ENCODE measurements around the gene CYBA. TPM values are rescaled to one million over a fixed set of nuclear protein-coding genes. Genes with fewer than 3 reads are reported as not detected.

CYBA gene
- total and polyA plus RNA-seq, 2 of the 13 experiments (the other 11 are each of a cell fraction or from before 2014, with no cell fraction given), result 196 to 250 TPM

DNA sequence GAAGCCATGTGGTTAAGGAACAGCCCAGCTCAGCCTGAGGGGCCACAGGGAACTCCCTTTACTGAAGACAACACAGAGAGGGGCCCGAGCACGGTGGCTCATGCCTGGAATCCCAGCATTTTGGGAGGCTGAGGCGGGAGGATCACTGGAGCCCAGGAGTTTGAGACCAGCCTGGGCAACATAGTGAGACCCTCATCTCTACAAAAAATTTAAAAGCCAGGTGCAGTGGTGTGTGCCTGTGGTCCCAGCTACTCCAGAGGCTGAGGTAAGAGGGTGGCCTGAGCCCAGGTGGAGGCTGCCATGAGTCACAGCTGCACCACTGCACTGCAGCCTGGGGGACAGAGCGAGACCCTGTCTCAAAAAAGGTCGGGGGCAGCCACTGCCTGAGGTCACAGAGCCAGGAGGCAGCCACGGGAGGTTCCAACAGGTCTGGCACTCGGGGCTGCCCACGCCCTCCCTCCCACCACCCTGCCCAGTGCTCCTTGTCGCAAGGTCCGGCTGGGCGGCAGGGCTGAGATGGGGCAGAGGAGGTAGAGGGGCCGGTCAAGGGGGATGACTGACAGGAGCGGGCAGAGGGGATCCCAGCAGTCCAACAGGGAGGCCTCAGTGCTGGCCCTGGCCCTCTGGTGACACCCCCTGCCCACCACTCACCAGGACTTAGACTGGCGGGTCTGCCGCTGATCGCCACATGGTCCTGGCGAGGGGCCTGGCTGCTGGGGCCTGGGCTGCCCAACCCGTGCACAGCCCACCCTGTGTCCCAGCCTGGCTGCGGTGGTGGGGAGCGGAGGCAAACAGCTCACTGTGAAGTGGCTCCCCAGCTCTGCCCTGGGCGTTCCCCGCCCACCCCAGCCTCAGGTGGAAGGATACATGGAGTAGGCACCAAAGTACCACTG lies 3.4 kb downstream of the CYBA start:
- POLR2A ChIA-PET, result interaction anchor here (1.2 kb wide), 1 partner anchor 16 kb away, joined by 3 read pairs; the partner anchor contains the start of gene MVD
- no peak for ATAC-seq
- WGBS (ENCODE audit: low lambda C conversion rate), result 93% methylated on average over 5 of the region's 22 CpGs
- Histone ChIP-seq H3K27ac (ENCODE audit: extremely low read length, insufficient read depth, low read length) (no peak overlapping the region), H4K20me1 (ENCODE audit: insufficient read depth, low read length) (peaks cover 18% of the 10 kb centered on the region; the same call in 1 of the 2 replicates), H2AFZ (ENCODE audit: low read length) (no peak overlapping the region), H3K79me2 (ENCODE audit: insufficient read depth, low read length) (peaks cover 18% of the 10 kb centered on the region), H3K36me3 (replicated peaks in 1 of 2; ENCODE audit: control insufficient read depth in 1 of 2, insufficient read depth in 2 of 2, low read length in 2 of 2) (peaks cover 0 to 5% of the 10 kb centered on the region in 2 experiments; a peak in 2 of 5 replicates), H3K4me3 (replicated peaks in 1 of 3; ENCODE audit: insufficient read depth in 1 of 3, low read depth in 2 of 3, low read length in 3 of 3) (no peak overlapping the region), H3K9ac (ENCODE audit: insufficient read depth, low read depth, low read length) (no peak overlapping the region), H3K9me3 (ENCODE audit: low read length) (no peaks in the 10 kb centered on the region), H3K4me2 (ENCODE audit: low read depth, low read length) (no peak overlapping the region), H3K27me3 (ENCODE audit: control insufficient read depth in 1 of 2, insufficient read depth in 2 of 2, low read length in 2 of 2) (no peaks in the 10 kb centered on the region), H3K4me1 (ENCODE audit: insufficient read depth, low read length) (peaks cover 24% of the 10 kb centered on the region)
- intact Hi-C loops (cut with micrococcal nuclease; ENCODE audit: unreplicated experiment) (loop anchor here (1.0 kb wide), 1 partner anchor 29 kb away; no protein-coding TSS in a partner anchor), in situ Hi-C loops (cut with HindIII; ENCODE audit: extremely low pct_ligation_motif_present, low pct_unique_long_range_greater_than_20kb) (no loop called here)
- DNase-seq (ENCODE audit: low spot score), result no peak
- no TSS peak for BruUV-seq (replicated peaks)
- FAIRE-seq, result no peak
- CTCF ChIA-PET (ENCODE audit: low intra/inter-chr PET ratio, low total read pairs), result no interaction called here
- TF ChIP-seq, protein P1, sequence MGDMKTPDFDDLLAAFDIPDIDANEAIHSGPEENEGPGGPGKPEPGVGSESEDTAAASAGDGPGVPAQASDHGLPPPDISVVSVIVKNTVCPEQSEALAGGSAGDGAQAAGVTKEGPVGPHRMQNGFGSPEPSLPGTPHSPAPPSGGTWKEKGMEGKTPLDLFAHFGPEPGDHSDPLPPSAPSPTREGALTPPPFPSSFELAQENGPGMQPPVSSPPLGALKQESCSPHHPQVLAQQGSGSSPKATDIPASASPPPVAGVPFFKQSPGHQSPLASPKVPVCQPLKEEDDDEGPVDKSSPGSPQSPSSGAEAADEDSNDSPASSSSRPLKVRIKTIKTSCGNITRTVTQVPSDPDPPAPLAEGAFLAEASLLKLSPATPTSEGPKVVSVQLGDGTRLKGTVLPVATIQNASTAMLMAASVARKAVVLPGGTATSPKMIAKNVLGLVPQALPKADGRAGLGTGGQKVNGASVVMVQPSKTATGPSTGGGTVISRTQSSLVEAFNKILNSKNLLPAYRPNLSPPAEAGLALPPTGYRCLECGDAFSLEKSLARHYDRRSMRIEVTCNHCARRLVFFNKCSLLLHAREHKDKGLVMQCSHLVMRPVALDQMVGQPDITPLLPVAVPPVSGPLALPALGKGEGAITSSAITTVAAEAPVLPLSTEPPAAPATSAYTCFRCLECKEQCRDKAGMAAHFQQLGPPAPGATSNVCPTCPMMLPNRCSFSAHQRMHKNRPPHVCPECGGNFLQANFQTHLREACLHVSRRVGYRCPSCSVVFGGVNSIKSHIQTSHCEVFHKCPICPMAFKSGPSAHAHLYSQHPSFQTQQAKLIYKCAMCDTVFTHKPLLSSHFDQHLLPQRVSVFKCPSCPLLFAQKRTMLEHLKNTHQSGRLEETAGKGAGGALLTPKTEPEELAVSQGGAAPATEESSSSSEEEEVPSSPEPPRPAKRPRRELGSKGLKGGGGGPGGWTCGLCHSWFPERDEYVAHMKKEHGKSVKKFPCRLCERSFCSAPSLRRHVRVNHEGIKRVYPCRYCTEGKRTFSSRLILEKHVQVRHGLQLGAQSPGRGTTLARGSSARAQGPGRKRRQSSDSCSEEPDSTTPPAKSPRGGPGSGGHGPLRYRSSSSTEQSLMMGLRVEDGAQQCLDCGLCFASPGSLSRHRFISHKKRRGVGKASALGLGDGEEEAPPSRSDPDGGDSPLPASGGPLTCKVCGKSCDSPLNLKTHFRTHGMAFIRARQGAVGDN (CRISPR knock-in tag; IDR thresholded peaks at IDR 0.05), result peak; percentile 19; the same call in 1 of the 2 replicates
- TF ChIP-seq, protein P2, sequence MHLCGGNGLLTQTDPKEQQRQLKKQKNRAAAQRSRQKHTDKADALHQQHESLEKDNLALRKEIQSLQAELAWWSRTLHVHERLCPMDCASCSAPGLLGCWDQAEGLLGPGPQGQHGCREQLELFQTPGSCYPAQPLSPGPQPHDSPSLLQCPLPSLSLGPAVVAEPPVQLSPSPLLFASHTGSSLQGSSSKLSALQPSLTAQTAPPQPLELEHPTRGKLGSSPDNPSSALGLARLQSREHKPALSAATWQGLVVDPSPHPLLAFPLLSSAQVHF (CRISPR knock-in tag; IDR thresholded peaks at IDR 0.05), result 0 out of 2 replicates have a peak, but pooled peaks have one; percentile 22
- TF ChIP-seq AKAP8 (CRISPR knock-in tag; IDR thresholded peaks at IDR 0.05) (peak; percentile 93), ZNF83 (CRISPR knock-in tag; IDR thresholded peaks at IDR 0.05; ENCODE audit: borderline replicate concordance) (no peak), ZNF121 (CRISPR knock-in tag; IDR thresholded peaks at IDR 0.05) (0 out of 2 replicates have a peak, but pooled peaks have one; percentile 58), MYC (CRISPR knock-in tag; IDR thresholded peaks at IDR 0.05; ENCODE audit: borderline replicate concordance) (peak; percentile 34; the same call in 1 of the 2 replicates), ZIK1 (CRISPR knock-in tag; IDR thresholded peaks at IDR 0.05; ENCODE audit: borderline replicate concordance, low read depth) (0 out of 2 replicates have a peak, but pooled peaks have one; percentile 35), AGO1 (IDR thresholded peaks at IDR 0.05; ENCODE audit: low read depth, low read length, poor library complexity, severe bottlenecking) (peak; percentile 63), RBFOX2 (IDR thresholded peaks at IDR 0.05; ENCODE audit: low read depth, low read length) (peak; percentile 76), ZZZ3 (CRISPR knock-in tag; IDR thresholded peaks at IDR 0.05; ENCODE audit: borderline replicate concordance) (no peak), KDM2A (CRISPR knock-in tag; IDR thresholded peaks at IDR 0.05; ENCODE audit: borderline replicate concordance, low read depth) (0 out of 2 replicates have a peak, but pooled peaks have one; percentile 20), PCBP1 (IDR thresholded peaks at IDR 0.05; ENCODE audit: borderline replicate concordance, low read depth, low read length) (peak; percentile 37; the same call in 1 of the 2 replicates), POLR2A (IDR thresholded peaks at IDR 0.05; ENCODE audit: insufficient read depth in 1 of 2, low read depth in 2 of 2, low read length in 2 of 2) (0 out of 4 replicates have a peak, but pooled peaks of 1 of the 2 experiments have one; percentile 3), ZBTB38 (CRISPR knock-in tag; IDR thresholded peaks at IDR 0.05) (0 out of 2 replicates have a peak, but pooled peaks have one; percentile 27), SRSF1 (optimal IDR thresholded peaks at IDR 0.05; ENCODE audit: low read depth, low read length) (peak; percentile 28)
- TF ChIP-seq, protein P3, sequence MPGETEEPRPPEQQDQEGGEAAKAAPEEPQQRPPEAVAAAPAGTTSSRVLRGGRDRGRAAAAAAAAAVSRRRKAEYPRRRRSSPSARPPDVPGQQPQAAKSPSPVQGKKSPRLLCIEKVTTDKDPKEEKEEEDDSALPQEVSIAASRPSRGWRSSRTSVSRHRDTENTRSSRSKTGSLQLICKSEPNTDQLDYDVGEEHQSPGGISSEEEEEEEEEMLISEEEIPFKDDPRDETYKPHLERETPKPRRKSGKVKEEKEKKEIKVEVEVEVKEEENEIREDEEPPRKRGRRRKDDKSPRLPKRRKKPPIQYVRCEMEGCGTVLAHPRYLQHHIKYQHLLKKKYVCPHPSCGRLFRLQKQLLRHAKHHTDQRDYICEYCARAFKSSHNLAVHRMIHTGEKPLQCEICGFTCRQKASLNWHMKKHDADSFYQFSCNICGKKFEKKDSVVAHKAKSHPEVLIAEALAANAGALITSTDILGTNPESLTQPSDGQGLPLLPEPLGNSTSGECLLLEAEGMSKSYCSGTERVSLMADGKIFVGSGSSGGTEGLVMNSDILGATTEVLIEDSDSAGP (CRISPR knock-in tag; IDR thresholded peaks at IDR 0.05; ENCODE audit: borderline replicate concordance), result 0 out of 2 replicates have a peak, but pooled peaks have one; percentile 18
